ENCODE data around the gene IFIT2.
"Not testable (repeated sequence)": the region's sequence is repeated elsewhere in the genome, so short reads cannot be mapped to it uniquely, and the experiment has no call there.

IFIT2 gene

GRCh38 chr10:89344156-89344555 lies 42.3 kb downstream of the IFIT2 start:
- no peak for DNase-seq

- no peak for DNase-seq
Measured at GRCh38 chr10:89345367-89346000, 43.6 kb downstream of the IFIT2 start.

GRCh38 chr10:89346405-89347254 lies 44.8 kb downstream of the IFIT2 start:
- DNase-seq = no peak

- DNase-seq = no peak
Measured at GRCh38 chr10:89347701-89348457, 46.0 kb downstream of the IFIT2 start.

- no peak for DNase-seq
Measured at GRCh38 chr10:89348481-89348880, 46.6 kb downstream of the IFIT2 start.

- no peak for DNase-seq
Measured at GRCh38 chr10:89348975-89349374, 47.1 kb downstream of the IFIT2 start.

GRCh38 chr10:89350631-89351315 lies 48.9 kb downstream of the IFIT2 start:
- DNase-seq = not testable (repeated sequence)

- no peak for DNase-seq
Measured at GRCh38 chr10:89351412-89351779, 49.5 kb downstream of the IFIT2 start.

- DNase-seq = no peak
Measured at GRCh38 chr10:89351780-89352597, 50.1 kb downstream of the IFIT2 start.

GRCh38 chr10:89352802-89353201 lies 51.0 kb downstream of the IFIT2 start:
- DNase-seq = no peak

- DNase-seq = no peak
Measured at GRCh38 chr10:89355394-89355931, 53.6 kb downstream of the IFIT2 start.

- DNase-seq = no peak
Measured at GRCh38 chr10:89357096-89357495, 55.2 kb downstream of the IFIT2 start.

- DNase-seq = no peak
Measured at GRCh38 chr10:89357975-89358374, 56.1 kb downstream of the IFIT2 start.

All from cortex of kidney (tissue), 1 donor.